HG03442 (cell line): ENCODE results near the gene AHCYL2.
"Not testable (repeated sequence)": the region's sequence is repeated elsewhere in the genome, so short reads cannot be mapped to it uniquely, and the experiment has no call there.

Experiments
- ATAC-seq: cut with Tn5 transposase; IDR thresholded peaks from one replicate; pipeline ENCODE4 v1.9.1; 2021; ENCODE audit warnings: mild to moderate bottlenecking, moderate library complexity; ENCODE audit not compliant: unreplicated experiment

The AHCYL2 gene

DNA sequence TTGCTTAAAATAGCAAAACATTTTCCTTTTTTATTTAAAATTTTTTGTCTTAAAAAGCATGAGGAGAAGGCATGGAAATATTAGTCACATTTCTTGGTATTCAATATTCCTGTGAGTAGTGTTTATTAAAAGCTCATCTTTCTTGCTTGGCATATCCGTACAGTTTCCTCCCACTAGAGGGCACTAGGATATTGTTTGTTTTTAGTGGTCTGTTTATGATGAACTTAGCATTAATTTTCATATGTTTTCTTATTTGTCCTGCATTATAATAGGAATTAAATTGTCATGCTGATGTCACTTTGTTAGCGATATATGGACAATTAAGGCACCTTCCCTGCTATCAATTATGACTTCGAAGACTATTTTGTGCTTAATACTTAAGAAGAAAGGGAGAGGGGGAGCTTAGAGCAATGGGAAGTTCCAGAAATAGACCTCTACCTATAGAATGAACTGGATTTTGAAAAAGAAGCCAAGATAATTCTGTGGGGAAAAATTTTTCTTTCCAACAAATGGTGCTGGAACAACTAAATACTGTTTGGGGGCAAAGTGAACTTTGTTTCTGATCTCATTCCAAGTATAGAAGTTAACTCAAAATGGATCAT is 118.4 kb downstream of the AHCYL2 start:
- no peak for ATAC-seq

DNA sequence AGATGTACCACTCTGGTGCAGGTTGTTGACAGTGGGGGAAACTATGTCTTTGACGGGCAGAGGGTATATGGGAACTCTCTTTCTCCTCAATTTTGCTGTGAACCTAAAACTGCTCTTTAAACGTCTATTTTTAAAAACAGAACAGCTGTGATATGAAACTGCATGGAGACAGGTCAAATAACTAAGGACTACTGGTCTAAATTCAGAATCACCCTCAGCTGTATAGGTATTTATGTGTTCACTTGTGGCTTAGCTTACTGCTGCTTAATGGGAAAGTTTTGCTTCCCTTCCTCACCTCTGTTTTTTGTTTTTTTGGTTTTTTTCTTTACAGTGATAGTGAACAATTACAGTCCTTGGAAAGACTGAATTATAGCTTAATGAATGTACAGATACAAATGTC is 122.5 kb downstream of the AHCYL2 start:
- no peak for ATAC-seq

DNA sequence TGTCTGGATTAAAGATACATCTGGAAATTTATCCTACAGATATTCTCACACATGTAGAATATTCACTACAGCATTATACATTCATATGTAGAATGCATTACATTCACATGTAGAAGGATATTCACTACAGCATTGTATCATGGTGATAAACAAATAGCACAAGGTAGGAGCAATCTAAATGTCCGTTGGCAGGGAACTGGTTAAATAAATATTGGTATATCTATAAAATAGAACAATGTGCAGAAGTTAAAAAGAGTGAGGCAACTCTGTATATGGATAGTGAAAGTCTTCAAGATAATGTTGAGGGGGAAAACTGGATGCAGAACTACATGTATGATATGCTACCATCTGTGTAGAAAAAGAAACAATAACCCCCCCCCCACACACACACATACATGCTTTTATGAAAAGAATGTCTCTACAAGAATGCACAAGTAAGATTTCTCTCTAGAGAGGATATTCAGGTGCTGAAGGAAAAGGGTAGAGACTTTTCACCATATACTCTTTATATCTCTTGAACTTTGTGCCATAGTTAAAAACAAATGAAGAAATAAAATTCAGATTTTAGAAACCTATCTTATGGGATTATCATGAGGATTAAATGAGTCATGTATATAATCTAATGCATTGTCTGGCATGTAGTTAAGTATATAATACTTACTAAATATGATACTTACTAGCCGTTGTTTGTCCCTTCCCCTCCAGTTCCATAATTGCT is 123.4 kb downstream of the AHCYL2 start:
- no peak for ATAC-seq

DNA sequence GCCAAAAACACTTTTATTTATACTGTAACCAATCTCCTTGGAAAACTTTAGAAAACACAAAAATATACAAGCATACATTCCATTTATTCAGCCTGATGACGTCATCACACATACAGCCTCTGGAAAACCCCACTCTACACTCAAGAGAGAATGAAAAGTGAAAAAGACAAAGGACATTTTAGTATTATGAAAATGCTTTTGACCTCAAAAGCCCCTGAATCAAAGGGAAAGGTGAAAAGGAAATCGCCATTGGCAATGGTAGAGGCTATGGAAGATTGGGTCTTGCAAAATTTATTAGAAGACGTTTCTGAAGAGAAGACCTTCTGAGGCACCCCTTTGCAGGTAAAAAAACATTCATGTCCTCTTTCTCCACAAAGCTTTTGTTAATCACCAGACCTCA is 126.5 kb downstream of the AHCYL2 start:
- ATAC-seq = no peak

DNA sequence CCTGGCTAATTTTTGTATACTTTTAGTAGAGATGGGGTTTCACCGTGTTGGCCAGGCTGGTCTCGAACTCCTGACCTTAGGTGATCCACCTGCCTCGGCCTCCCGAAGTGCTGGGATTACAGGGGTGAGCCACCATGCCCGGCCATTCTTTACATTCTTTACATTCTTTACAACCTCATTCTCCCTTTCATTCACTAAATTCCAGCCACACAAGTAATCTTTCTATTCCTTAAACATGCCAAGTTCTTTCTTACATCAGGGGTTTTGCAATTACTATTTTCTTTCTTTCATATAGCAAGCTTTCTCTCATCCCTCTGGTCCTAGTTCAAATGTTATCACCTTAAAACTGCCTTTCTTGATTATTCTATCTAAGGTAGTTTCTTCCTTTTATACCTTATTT is 128.3 kb downstream of the AHCYL2 start:
- not testable (repeated sequence) for ATAC-seq

DNA sequence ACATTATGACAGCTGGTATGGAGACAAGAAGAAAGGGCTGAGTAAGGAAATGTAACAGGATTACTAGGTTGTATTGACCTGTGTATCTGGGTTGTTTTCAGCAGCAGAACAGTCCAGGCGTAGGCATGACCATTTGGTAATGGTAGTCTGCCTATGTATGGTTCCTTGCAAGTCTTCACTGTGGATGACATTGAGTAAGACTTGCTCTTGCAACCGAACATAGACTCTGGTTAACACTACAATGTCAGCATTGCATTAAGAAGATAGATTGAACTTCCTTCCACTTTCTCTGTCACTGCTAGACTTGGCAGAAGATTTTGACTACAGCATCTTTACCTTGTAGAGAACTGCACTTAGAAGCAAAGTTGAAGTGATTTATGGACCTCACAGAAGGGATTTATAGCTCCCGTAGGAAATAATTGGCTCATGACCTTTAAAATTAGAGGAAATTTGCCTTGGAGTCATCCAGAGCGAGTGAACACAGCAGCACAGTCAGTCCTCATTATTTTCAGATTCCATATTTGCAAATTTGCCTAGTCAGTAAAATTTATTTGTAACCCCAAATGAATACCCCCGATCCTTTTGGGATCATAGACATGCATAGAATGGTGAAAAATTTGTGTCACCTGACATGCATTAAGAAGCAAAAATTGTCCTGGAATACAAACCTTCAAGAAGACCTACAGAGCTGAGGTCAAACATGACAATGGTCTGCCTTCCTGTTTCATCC is 129.8 kb downstream of the AHCYL2 start:
- ATAC-seq = no peak

DNA sequence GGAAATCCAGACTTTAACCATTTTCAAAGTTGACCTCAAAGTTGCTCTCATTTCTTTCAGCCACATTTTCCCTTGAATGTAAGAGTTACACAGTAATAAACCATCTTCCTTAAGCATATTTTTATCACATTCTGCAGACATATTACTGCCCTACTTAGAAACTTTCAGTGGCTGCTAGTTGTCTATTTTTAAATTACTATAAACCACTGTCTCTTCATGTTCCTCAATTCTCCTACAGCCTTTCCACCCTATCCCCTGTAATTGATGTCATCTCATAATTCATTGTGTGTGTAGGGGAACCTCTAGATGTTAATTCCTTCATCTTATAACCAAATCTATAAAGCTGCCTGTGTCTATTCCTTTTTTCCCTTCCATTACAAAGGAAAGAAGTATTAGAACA is 131.3 kb downstream of the AHCYL2 start:
- ATAC-seq = no peak

DNA sequence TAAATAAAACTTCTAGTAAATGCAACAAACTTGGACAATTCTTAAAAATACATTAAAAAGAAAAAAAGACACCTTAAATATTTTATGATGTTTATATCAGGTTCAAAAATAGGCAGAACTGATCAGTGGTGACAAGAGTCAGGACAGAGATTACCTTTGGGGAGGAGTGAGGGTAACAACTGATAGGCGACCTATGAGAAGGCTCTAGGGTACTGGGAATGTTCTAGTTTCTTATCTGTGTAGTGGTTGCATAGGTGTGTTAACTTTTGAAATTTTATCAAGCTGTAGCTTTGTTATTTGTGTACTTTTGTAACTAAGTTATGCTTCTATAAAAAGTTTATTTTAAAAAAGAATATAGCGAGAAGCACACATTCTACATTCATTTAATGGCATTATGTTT is 134.3 kb downstream of the AHCYL2 start:
- no peak for ATAC-seq

DNA sequence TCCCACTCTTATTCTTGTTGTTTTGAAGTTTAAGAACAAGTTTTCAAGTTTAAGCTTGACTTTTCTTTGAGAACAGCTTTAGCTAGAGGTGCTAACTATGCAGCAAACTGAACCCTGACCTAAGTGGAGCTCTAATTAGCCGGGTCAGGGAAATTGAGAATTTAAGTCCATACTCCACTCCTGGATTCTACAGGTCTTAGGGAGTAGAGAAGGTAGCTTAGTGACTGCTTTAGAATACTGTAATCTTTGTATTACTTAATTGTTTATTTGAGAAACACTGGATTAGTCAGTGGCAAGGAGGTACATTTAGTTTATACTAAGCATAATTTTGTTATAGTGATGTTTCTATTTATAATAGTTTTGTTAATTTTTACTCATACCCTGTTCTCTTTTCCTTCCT is 134.8 kb downstream of the AHCYL2 start:
- ATAC-seq = no peak

DNA sequence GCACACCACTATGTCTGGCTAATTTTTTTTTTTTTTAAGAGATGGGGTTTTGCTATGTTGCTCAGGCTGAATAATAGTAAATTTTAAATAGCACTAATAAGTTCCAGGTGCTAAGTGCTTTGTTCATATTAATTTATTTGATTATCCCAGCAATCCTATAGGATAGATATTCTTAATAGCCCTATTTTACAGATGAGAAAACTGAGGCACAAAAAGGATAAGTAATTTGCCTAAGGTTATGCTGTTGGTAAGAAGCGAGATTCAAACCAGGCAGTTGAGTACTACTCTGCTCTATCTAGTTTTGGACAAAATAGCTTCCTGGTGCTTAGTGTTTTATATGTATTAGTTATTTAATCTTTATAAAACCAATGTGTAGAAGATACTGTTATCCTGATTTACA is 136.9 kb downstream of the AHCYL2 start:
- no peak for ATAC-seq

DNA sequence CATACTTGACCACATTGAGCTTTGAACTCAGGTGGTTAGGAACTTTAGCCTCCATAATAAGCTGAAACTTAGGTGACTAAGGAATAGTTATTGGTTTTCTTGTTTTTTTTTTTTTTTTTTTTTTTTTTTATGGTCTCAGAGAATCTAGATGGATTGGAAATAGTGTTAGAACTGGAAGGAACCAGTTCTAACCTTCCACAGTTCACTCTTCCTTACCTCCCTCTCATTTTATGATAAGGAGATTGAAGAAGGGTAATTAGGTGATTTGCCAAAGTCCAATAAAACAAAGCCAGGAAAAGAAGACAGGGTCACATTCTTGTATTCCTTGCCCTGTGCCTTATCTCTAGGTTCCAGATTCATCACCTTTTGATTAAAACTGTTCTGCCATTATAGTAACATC is 137.7 kb downstream of the AHCYL2 start:
- ATAC-seq = no peak

DNA sequence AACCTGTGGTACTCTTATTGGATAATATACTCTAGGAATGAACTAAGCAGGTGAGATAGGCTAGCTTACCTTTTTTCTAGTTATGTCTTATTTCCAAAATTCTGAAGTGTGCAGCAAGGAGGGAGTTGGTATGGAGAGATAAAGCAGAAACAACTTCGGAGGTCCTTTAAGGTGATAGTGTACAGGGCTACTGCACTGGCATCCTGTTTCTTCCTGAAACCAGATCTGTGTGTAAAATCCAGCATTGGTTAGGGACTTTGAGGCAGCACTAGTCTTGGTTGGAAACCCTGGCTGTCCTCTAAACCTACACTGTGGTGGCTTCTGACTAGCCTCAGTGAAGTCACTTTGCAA is 142.5 kb downstream of the AHCYL2 start:
- no peak for ATAC-seq

DNA sequence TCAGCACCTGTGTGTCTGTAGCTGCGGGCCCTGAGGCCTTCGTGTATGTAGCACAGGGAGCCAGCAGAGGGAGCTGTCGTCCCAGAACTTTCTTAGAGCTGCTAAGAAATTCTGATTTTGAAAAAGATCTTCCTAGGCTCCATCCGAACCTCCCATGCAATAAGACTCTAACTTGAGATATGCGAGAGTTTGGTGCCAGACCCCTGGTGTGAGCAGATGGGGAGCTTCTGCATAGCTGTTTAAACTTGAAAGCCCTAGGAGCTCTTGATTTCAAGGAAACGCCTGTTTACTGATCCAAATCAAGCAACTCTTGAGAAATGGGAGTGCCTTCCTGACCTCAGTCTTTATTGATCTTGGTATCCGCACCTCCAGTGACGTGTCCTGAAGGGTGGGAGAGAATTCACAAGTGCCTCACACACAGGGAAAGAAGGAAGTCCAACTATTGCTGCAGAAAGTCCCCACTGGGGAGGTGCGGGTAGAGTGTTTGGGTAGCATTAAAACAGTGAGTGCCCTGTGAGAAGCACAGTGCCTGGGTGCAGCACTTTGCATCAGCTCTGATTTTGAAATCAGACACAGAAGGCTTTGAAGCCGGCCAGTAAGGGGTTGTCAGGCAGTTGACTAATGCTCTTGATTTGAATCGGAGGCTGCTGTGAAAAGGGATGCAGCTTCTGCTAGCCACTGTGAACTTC is 143.0 kb downstream of the AHCYL2 start:
- ATAC-seq = peak; percentile 72

DNA sequence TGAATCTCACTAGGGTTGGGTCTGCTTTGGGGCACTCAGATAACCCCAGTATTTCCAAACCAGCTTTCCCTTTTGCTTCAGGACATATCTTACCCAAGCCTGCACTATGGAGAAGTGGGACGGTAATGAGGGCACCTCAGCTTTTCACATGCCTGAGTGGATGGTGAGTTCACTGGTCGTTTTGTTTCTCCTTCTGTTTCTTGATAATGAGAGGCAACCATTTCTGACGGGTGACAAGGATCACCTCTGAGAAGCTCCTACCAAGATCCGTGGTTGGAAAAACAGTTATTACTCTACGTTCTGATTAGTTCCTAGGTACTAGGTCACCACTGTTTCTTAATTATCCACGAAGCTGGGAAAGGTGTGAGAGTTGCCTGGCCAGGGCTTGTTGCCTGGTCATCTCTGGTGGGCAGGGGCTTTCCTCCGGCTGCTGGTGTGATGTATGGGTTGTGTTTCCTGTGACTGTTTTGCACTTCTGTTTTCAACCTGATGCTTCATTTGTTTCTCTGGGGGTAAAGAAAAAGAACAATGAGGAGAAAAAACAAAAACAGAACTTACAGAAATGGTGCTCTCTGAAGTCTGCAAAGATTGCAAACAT is 143.7 kb downstream of the AHCYL2 start:
- peak; percentile 32 for ATAC-seq

DNA sequence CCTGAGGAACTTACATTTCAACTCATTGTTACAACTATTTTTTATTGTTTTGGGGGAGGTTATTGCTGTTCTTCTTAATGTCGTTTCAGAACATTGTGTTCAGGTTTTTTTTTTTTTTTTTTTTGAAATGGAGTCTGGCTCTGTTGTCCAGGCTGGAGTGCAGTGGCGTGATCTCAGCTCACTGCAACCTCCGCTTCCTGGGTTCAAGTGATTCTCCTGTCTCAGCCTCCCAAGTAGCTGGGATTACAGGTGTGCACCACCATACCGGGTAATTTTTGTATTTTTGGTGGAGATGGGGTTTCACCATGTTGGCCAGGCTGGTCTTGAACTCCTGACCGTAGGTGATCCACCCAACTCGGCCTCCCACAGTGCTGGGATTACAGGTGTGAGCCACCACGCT is 144.6 kb downstream of the AHCYL2 start:
- ATAC-seq = not testable (repeated sequence)

DNA sequence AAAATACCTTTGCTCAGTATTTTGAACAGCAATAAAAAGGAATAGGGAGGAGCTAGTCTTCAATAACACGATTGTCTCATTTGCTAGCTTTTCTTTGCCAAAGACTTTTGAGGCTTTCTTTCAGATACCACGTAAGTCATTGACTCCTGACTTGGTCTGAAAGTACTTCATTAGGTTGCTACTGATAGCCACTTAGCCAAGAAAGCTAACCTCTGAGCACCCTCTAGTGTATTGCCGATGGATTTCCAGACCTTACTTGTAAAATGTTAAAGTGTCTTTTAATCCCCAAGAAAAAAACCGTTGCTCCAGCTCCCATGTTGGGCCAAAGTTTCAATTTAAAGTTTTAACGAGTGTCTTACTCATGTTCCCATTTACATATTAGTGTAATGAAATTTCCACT is 146.0 kb downstream of the AHCYL2 start:
- no peak for ATAC-seq

DNA sequence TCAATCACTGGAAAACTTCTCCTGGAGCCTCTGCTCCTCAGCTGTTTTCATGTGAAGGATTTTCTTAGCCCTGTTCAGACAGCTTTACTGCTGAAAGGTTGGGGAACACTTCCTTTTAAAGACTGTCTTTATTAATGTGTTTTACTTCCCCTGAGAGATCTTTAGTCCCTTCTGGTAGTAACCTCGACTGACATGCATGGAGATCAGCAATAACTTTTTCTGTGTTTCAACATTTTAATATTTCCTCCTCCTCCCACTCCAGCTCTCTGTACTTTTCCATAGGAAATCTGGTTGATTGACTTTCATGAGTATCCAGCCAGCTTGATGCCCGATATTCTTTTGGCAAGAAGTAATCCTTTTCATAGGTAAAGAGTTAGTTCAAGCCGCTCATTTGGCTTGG is 146.7 kb downstream of the AHCYL2 start:
- no peak for ATAC-seq

DNA sequence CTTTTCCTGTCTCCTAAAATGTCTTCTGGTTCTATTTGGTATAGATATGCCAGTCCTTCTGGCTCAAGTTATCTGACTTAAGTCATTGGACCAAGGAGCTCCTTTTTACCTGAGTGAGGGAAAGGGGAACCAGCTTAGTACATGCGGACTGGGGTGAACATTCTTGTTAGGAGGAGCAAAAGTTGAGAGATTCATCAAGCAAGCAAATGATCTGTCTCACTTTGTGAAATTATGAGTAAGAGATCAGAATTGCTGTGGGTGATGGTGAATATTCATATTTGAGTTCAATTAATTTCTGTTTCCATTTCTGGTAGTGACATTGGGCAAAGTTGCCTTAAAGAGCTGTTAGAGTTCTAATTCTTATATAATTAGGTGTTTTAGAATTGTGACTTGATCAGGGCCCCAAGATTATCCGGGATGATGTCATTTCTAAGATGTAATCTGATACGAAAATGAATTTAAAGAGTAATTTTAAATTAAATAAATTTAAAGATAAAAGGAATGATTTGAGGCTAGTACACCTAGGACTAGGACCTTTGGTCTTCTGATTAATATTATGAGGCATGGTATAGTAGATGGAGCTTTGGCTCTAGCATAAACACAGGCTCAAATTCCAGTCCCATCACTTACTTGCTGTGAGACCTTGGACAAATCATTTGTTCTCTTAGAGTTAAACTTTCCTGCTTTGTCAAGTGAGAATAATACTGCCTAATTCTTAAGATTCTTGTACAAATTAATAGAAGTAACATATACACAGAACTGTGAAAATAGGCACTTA is 149.0 kb downstream of the AHCYL2 start:
- ATAC-seq = no peak

DNA sequence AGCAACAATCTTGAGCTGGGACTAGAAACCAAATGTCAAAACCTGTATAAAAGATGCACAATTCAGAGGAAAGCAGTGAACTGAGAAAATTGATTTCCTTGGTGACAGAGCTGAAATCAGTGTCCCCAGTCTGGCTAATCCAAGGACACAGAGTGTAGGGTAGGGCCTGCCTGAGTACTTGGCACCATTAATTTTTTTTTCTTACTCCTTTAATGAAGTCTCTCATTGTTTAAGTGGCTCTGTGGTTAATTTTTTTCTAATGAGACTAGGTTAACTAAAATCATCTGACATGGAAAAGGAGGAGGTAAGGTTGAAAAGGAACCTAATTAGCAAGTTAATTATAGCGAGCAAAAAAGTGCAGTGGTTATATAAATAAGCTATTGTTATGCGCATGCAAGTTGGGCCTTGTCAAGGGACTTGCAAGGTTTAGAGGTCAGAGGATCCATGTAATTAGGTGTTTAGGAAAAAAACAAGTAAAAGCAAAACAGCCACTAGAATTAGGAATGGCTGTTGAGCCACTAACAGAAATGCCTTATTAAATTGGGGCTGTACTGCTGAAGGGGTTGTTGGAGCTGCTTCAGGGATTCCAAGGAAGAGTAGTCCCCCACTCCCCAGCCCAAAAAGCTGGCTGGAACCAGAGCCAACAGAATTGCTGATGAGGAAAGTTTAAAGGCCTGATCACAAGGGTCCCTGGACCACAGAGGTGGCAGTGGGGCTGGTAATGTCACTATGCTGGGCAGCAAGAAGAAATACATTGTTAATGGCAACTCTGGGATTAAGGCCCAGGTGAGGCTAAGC is 150.5 kb downstream of the AHCYL2 start:
- ATAC-seq = no peak
